OCI-LY1 (cell line): ENCODE results near the gene DCTN2.

ENCODE experiments used
- H2AFZ ChIP-seq: fragments of 200-600 bp; sonication (generic), shearing (Covaris generic); 2 replicates; pipeline ENCODE4 v1.6.0; 2014; ENCODE audit warnings: antibody characterized with exemption, mild to moderate bottlenecking, low read length
- H3F3A ChIP-seq: fragments of 200-600 bp; sonication (generic), shearing (Covaris generic); 2 replicates; pipeline ENCODE4 v1.6.0; 2014; ENCODE audit warnings: mild to moderate bottlenecking, antibody characterized with exemption, low read length, moderate library complexity; ENCODE audit not compliant: insufficient read depth
- H3K27ac ChIP-seq: fragments of 200-600 bp; sonication (generic); 2 replicates; pipeline ENCODE4 v1.5.1; 2014; ENCODE audit warnings: low read length, mixed run types, mild to moderate bottlenecking, low read depth; ENCODE audit not compliant: poor library complexity, severe bottlenecking
- H3K27me3 ChIP-seq: fragments of 200-600 bp; sonication (generic); 2 replicates; pipeline ENCODE4 v1.6.0; 2014; ENCODE audit warnings: antibody characterized with exemption, mild to moderate bottlenecking, low read length, moderate library complexity; ENCODE audit not compliant: insufficient read depth
- H3K36me3 ChIP-seq: fragments of 200-600 bp; sonication (generic); 2 replicates; pipeline ENCODE4 v1.6.1; 2014; ENCODE audit warnings: mild to moderate bottlenecking, antibody characterized with exemption, low read length, moderate library complexity, mixed read lengths; ENCODE audit not compliant: insufficient read depth
- H3K4me1 ChIP-seq: fragments of 200-600 bp; sonication (generic); 2 replicates; pipeline ENCODE4 v1.5.1; 2014; ENCODE audit warnings: mild to moderate bottlenecking, low read length, moderate library complexity; ENCODE audit not compliant: insufficient read depth, severe bottlenecking
- H3K4me2 ChIP-seq: fragments of 200-600 bp; sonication (generic), shearing (Covaris generic); 2 replicates; pipeline ENCODE4 v1.6.1; 2014; ENCODE audit warnings: low read length
- H3K4me3 ChIP-seq: fragments of 200-600 bp; sonication (generic); 2 replicates; pipeline ENCODE4 v1.5.1; 2014; ENCODE audit warnings: low read length, low read depth, mild to moderate bottlenecking, mixed read lengths; ENCODE audit not compliant: poor library complexity, severe bottlenecking
- H3K79me2 ChIP-seq: fragments of 200-600 bp; shearing (Covaris generic); 2 replicates; pipeline ENCODE4 v1.6.1; 2016; ENCODE audit warnings: mixed run types, low read length, mixed read lengths; ENCODE audit not compliant: insufficient read depth
- H3K9ac ChIP-seq: fragments of 200-600 bp; sonication (generic), shearing (Covaris generic); 2 replicates; pipeline ENCODE4 v1.6.1; 2014; ENCODE audit warnings: mild to moderate bottlenecking, low read length, mixed read lengths
- H3K9me2 ChIP-seq: fragments of 200-600 bp; sonication (generic), shearing (Covaris generic); 2 replicates; pipeline ENCODE4 v1.6.1; 2014; ENCODE audit warnings: low read depth, mild to moderate bottlenecking, low read length, mixed read lengths
- H3K9me3 ChIP-seq: fragments of 200-600 bp; shearing (Covaris generic); 2 replicates; pipeline ENCODE4 v1.6.1; 2014; ENCODE audit warnings: low read length, mixed read lengths
- H4K20me1 ChIP-seq: fragments of 200-600 bp; sonication (generic), shearing (Covaris generic); 2 replicates; pipeline ENCODE4 v1.6.0; 2016; ENCODE audit warnings: mild to moderate bottlenecking, low read length; ENCODE audit not compliant: insufficient read depth
- CTCF ChIP-seq: fragments of 200-600 bp; sonication (generic), shearing (Covaris generic); IDR thresholded peaks from 2 replicates; pipeline ENCODE4 v1.5.1; 2017; ENCODE audit warnings: mild to moderate bottlenecking, antibody characterized with exemption, low read length, moderate library complexity, mixed read lengths
- EZH2 ChIP-seq: fragments of 200-600 bp; sonication (generic), shearing (Covaris generic); IDR thresholded peaks from 2 replicates; pipeline ENCODE4 v1.8.0; 2017; ENCODE audit warnings: borderline replicate concordance, mixed run types, mild to moderate bottlenecking, antibody characterized with exemption, low read length, moderate library complexity, mixed read lengths

DCTN2 gene

DNA sequence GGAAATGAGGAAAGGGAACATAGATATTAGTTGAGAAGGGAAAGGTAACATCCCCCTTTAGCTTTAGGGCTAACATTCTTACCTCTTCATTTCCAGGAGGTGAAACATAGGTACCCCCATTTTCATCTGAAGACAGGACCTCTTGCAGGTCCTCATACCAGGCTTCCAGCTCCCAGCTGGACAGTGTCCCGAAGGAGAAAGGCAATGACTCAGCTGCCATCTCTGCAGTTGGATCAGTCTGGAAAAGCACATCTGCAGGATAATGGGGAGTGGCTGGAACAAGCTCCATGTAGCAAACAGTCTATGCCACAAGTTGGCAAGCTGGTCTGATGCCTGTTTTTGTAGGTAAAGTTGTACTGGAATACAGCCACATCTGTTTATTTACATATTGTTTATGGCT, 29.8 kb downstream of the DCTN2 start:
- Histone ChIP-seq H4K20me1 (no peaks in the 10 kb centered on the region), H3K36me3 (peaks cover 71% of the 10 kb centered on the region), H3K9me2 (no peaks in the 10 kb centered on the region), H3K9me3 (no peaks in the 10 kb centered on the region), H3K27me3 (no peaks in the 10 kb centered on the region), H3F3A (0 out of 2 replicates have a peak, but pooled peaks cover 9% of the 10 kb centered on the region), H3K27ac (no peak overlapping the region), H3K4me2 (no peak overlapping the region), H3K4me3 (no peak overlapping the region), H2AFZ (no peak overlapping the region), H3K9ac (no peak overlapping the region), H3K4me1 (peaks cover 31% of the 10 kb centered on the region), H3K79me2 (peaks cover 11% of the 10 kb centered on the region)
- TF ChIP-seq CTCF, result no peak

- H3K4me2 ChIP-seq, result no peak overlapping the region
- no peak overlapping the region for H3K27ac ChIP-seq
- no peak overlapping the region for H3K4me3 ChIP-seq
- no peak overlapping the region for H3K9ac ChIP-seq
- peaks cover 76% of the 10 kb centered on the region for H3K36me3 ChIP-seq
- H3K27me3 ChIP-seq, result no peaks in the 10 kb centered on the region
- TF ChIP-seq EZH2, result no peak
- no peak for TF ChIP-seq CTCF
- no peak overlapping the region for H2AFZ ChIP-seq
- H3F3A ChIP-seq, result 0 out of 2 replicates have a peak, but pooled peaks cover 4% of the 10 kb centered on the region
- H3K9me3 ChIP-seq, result no peaks in the 10 kb centered on the region
- no peaks in the 10 kb centered on the region for H4K20me1 ChIP-seq
- no peaks in the 10 kb centered on the region for H3K9me2 ChIP-seq
- peaks cover 26% of the 10 kb centered on the region for H3K4me1 ChIP-seq
- peaks cover 11% of the 10 kb centered on the region for H3K79me2 ChIP-seq
These were observed 30.3 kb downstream of the DCTN2 start for GRCh38 chr12:57516617-57517153.

DNA sequence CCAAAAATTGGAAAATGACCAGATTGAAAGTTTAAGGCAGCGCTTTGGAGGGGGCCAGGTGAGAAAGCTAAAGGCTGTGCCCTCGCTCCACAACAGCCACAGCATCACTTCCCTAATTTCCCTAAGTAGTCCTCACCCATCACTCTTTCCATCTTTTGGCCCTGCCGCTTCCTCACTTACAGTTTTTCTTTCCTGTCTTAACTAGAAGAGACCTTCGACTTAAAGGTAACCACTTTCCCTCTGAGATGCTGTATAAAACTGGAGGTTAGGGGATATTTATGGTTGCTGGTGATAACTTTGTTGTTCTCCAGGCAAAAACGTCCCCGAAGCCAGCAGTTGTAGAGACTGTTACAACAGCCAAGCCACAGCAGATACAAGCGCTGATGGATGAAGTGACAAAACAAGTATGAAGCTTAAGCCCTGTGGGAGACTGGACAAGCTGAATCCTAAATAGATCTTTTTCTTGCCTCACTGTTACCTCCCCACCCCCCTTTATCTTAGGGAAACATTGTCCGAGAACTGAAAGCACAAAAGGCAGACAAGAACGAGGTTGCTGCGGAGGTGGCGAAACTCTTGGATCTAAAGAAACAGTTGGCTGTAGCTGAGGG, 31.0 kb downstream of the DCTN2 start:
- H3F3A ChIP-seq, result 0 out of 2 replicates have a peak, but pooled peaks cover 3% of the 10 kb centered on the region
- H3K9me3 ChIP-seq, result no peaks in the 10 kb centered on the region
- TF ChIP-seq EZH2, result no peak
- no peak for TF ChIP-seq CTCF
- H3K27ac ChIP-seq, result no peak overlapping the region
- no peaks in the 10 kb centered on the region for H3K27me3 ChIP-seq
- H3K36me3 ChIP-seq, result peaks cover 82% of the 10 kb centered on the region
- no peaks in the 10 kb centered on the region for H3K9me2 ChIP-seq
- no peaks in the 10 kb centered on the region for H4K20me1 ChIP-seq
- H3K4me2 ChIP-seq, result no peak overlapping the region
- peaks cover 20% of the 10 kb centered on the region for H3K4me1 ChIP-seq
- H3K4me3 ChIP-seq, result no peak overlapping the region
- peaks cover 11% of the 10 kb centered on the region for H3K79me2 ChIP-seq
- no peak overlapping the region for H2AFZ ChIP-seq
- no peak overlapping the region for H3K9ac ChIP-seq
